HG03521 (cell line): ENCODE measurements around the gene MFGE8.

Source experiments
- ATAC-seq: cut with Tn5 transposase; IDR thresholded peaks from one replicate; pipeline ENCODE4 v1.9.1; 2021; ENCODE audit warnings: mild to moderate bottlenecking, moderate library complexity; ENCODE audit not compliant: unreplicated experiment

The MFGE8 gene

DNA sequence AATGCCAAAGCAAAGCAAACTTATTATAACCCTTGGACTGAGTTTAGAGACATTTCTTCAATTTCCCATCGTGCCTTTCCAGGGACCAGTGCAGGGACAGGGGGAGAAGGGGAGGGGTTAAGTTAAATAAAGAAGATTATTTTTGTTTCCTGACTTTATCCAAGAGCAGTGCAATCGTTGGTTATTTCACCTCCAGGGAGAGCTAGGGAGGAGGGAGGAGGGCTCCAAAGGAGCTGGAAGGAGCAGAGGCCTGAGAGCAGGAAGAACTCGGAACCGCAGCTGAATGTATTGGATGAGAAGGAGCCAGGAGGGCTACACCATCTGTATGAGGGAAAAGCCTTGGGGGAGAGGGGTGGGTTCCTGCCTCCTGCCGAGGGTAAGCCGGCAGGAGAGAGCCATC lies 38.5 kb downstream of the MFGE8 start:
- no peak for ATAC-seq

DNA sequence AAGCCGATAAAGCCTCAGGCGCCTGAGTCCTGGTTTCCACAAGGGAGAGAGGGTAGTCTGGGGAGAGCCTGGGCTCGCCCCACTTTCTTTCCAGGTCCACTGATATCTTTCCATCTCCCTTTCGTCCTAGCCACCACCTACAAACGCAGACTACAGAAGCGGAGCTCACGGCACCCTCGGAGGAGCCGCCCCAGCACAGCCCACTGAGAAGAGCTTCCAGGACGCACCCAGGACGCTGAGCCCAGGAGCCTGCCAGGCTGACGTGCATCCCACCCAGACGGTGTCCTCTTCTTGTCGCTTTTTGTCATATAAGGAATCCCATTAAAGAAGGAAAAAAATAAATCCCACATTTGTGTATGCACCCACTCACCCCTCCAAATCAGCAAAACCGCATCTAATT lies 38.9 kb downstream of the MFGE8 start:
- ATAC-seq: no peak

GRCh38 chr15:88873786-88874185 lies 39.4 kb downstream of the MFGE8 start:
- no peak for ATAC-seq

- ATAC-seq: no peak
Measured at GRCh38 chr15:88872706-88873105, 40.5 kb downstream of the MFGE8 start.

- ATAC-seq: no peak
Measured at GRCh38 chr15:88872106-88872505, 41.1 kb downstream of the MFGE8 start.

DNA sequence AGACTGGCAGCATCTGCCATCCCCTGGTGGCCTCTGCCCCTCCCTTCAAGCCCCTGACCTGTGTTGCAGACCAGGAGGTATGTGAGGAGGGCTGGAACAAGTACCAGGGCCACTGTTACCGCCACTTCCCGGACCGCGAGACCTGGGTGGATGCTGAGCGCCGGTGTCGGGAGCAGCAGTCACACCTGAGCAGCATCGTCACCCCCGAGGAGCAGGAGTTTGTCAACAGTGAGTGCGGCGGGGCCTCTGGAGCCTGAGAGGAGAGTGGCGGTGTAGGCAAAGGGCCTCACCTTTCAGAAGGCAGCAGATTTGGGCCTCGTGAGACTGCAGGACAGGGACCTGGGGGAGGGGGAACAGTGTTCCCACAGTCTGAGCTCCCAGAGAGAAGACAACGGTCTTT lies 41.9 kb downstream of the MFGE8 start:
- no peak for ATAC-seq

GRCh38 chr15:88866295-88866881 lies 46.8 kb downstream of the MFGE8 start:
- no peak for ATAC-seq

DNA sequence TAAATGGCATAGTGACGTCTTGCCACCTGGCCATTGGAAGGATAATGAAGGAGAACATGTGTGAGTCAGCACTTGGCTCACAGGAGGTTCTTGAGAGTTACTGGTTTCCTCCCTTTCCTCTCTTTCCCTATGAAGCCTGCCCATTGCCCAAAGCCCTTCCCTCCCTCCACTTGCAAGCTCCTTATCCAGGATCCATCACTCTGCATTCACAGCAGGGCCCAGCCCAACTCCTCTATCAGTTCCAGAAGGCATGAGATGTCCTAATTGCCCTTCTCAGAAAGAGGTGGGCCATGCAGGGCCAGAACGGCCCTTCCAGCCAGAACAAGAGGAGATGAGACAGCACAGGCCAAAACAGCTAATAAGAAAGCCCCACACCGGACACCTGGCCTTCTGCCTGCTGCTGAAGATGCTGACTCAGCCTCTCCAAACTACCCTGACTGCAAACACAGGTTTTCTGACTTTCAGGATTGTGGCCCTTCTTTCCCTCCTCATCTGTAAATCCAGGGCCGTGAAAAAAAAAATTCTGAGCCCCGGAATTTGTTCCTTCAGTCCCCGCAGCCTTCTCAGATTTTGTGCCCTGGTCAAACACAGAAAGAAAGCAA lies 47.6 kb downstream of the MFGE8 start:
- ATAC-seq: no peak

GRCh38 chr15:88864861-88865497 lies 48.2 kb downstream of the MFGE8 start:
- no peak for ATAC-seq

DNA sequence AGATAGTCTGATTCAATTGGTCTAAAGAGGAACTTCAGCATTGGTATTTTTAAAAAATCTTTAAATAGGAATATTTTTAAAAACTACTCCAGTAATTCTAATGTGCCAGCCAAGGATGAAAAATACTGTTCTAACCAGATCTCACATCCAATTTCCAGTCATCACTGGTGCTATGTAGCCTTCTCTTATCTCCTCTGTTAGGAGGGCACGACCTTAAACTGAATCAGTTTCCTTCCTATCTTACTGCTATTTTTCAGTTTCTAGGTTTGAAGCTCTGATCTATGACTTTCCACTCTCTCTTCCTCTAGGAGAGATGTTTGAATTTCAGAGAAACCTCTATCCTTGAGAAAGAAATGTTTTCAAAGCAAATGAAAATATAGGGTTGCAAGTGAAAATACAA lies 49.8 kb downstream of the MFGE8 start:
- ATAC-seq: no peak

- ATAC-seq: no peak
Measured at GRCh38 chr15:88860212-88860611, 53.0 kb downstream of the MFGE8 start.

DNA sequence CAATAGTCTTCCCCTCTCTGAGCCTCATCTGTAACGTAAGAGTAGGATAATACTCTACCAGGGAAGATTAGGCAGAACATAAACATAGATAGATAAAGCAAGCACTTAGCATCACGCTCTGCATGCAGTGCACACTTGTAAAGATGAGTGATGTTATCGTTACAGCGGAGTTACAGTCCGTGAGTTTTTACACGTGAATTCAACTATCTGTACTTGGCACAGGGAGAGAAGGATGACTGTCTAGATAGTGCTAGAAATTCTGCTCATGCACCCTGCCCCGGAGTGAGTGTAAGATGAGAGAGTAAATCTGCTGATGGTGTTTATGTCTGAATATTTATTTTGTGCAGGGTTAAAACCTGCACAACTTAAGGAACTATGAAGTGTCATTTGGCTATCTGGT lies 53.6 kb downstream of the MFGE8 start:
- no peak for ATAC-seq

- ATAC-seq: no peak
Measured at GRCh38 chr15:88858934-88859333, 54.2 kb downstream of the MFGE8 start.

GRCh38 chr15:88852476-88852875 lies 60.7 kb downstream of the MFGE8 start:
- no peak for ATAC-seq

- no peak for ATAC-seq
Measured at GRCh38 chr15:88849376-88850072, 63.7 kb downstream of the MFGE8 start.
